Fibroblast of skin of back (primary cell): ENCODE measurements around the gene ETFA.
A peak's percentile ranks its signal among the peaks of the same experiment; 100 is the strongest.
"Not testable (repeated sequence)": the region's sequence is repeated elsewhere in the genome, so short reads cannot be mapped to it uniquely, and the experiment has no call there.

Source experiments
- DNase-seq: peaks from one replicate; pipeline ENCODE4 v3.0.0-alpha.2; 2013

The ETFA gene

GRCh38 chr15:76270876-76271275 is 40.4 kb downstream of the ETFA start:
- DNase-seq, result no peak

GRCh38 chr15:76267077-76267476 is 44.2 kb downstream of the ETFA start:
- DNase-seq, result no peak

DNA sequence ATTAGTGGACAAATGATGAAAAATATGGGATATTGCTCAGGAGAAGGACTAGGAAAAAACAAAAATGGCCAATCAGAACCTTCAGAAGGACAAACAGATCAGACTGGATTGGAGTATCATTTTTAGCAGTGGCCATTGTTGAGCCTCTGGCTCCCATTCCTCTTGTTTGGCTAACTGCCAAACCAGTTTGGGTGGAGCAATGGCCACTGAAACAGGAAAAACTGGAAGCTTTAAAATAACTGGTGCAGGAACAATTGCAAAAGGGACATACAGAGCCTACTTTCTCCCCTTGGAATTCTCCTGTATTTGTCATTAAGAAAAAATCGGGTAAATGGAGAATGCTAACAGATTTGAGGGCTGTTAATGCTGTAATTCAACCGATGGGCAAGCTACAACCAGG is 45.5 kb downstream of the ETFA start:
- DNase-seq, result not testable (repeated sequence)

DNA sequence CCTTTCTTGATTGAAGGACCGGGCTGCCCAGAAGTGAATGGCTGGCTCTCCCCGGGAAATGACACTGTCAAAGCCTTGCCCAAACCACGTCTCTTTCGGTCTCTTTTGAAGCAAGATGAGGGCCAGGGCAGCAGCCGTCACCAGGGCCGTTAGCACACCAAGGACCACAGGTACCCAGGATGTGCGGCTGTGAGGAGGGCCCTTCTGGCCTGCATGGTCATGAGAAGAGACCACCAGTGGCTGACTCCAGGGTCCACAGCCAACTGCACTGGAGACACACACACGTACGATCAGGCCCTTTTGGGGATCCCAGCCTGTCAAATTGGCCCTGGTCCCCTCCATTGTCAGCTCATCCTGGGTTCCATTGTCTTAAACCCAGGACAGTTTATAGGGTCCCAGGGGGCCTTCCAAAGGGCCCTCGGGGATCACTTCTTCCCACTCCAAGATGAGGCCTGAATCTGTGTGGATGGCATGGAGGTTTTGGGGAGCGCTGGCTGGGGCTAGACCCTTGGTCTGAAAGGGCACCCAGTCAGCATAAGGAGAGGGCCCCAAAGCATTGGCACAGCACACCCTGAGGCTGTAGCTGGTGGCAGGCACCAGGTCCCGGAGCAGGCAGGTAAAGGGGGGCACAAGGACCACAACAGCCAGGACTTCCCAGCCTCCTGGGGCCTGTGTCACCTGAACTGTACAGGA is 50.9 kb downstream of the ETFA start:
- DNase-seq, result no peak

GRCh38 chr15:76259392-76259791 is 51.9 kb downstream of the ETFA start:
- DNase-seq, result no peak

- no peak for DNase-seq
These were observed 52.8 kb downstream of the ETFA start for GRCh38 chr15:76258460-76258859.

DNA sequence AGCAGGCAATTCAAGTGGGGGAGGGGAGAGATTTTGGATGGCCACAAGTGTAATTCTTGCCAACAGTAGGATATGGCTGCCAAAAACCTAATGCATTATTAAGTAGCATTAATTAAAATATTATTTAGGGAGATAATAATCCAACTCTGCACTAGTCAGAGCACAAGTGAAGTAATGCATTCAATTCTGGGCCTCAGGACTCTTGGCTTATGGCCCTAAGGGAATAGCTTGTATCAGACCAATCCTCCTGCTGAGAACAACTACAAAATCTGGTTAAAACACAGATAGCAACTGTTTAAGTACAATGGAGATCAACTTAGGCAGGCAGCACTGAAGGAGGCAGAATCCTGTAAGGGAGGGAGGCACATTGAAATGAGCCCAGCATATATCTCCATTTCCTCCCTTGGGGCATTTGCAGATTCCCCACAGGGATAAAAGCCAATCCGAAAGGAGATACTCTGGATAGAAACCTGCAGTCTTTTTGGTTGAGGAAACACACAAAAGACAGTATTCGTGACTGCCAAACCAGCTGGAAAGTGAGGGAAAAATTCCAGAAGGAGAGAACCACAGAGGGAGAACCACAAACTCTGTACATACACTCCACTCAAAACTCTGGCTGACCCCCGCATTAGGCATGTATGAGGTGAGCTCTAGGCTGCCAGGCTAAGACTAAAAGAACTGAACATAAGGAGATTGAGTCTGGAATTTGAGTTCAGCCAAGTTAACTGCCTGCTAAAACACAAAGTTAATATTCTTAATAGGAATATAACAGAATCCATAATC is 57.4 kb downstream of the ETFA start:
- DNase-seq, result peak; percentile 6

- no peak for DNase-seq
These were observed 59.0 kb downstream of the ETFA start for GRCh38 chr15:76252249-76252648.

DNA sequence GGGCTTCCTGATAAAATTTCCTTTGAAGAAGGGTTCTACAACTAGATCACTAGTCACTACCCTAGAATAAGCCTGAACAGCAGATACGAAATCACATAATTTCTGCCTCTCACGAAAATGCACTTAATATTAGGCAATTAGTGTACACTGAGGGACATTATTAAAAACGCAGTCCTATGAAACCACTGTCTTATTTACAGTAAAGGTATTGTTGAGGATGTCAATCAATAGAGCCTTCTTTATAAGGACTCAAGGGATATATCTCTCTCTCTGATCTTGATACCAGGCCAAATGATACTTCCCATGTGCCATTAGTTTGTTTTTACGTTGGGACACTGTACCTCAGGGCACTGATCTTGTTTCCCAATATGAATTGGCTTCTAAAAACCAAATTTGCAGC is 59.6 kb downstream of the ETFA start:
- no peak for DNase-seq

- no peak for DNase-seq
These were observed 66.1 kb downstream of the ETFA start for GRCh38 chr15:76245072-76245610.

DNA sequence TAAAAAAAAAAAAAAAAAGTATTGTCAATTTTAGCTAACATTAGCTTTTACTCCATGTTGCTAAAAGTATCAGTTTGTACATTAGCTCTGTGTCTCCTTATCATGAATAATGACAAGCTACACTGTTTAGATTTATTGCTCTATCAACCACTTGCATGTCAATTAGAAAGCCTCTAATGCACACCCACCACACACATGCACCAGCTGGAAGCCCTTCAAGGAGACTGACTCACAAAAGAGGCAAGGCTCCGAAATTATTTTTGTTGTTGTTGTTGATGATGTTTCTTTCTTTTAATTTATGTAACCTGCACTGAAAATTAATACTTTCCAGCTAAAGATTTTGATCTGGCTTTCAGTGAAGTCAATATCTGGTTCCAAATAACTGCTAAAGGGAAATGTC is 71.5 kb downstream of the ETFA start:
- no peak for DNase-seq

DNA sequence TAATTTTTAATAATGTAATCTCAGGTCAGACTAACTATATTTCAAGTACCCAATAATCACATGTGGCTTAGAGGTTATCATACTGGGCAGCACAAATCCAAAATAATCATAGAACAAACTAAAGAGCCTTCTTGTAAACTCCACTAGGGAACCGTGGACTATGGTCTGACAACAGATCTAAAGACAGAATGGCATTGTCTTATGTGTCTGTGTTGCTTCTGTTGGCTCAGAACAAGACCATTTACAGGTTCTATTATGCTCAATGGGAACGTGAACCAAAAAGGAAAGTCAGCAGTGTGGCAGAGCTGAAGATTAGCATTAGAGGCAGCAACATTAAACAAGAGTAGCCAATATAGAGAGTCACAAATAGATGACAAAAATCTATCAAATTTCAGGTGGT is 74.9 kb downstream of the ETFA start:
- no peak for DNase-seq

DNA sequence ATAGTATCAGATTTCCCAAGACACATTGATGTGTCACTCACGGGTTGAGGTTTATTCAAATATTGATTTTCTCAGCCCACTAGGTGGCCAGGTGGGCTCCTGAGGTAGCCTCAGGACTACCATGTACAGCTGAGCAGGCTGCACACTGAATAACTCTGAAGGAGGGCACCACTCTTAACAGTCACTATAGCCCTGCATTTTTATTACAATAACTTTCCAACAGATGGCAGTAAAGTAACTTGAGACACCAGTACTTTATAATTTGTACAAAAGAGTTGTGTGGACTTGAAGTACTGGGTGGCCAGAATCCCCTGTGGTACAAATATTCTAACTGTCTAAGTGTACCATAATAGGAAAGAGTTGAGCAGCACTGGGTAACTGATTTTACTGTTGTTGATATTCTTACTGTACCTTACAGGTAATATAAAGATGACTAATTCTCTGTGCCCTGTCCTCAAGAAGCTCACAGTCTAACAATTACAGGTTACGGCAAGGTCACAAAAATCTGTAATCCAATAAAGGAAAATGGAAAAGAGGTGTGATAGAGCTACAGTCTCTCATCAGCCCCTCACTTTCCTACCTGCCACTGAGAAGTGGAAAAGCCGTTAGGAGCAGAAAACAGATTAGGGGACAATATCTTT is 76.0 kb downstream of the ETFA start:
- peak; percentile 53 for DNase-seq

DNA sequence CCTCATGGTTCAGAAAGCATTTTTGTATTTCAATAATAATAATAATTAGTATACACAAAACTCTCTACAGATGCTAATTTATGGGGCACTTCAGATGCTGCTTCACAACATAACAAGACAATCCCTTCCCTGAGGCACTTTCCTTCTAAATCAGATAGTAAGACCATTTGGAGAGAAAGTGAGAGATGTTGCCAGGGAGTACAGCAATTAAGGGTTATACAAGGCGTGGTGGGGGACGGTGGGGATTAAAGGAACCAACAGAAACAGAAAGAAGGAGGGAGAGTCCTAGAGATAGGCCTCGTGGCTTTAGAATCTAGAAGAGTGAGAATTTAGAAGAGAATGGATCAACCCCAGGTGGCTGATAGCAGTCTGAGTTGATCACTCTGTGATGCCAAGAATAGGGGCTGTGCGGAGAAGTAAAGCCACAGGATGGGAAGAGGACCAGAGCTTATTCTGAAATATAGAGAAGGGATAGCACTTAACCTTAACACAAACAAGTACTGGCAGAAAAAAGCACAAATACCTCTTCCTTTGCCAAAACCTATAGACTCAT is 76.9 kb downstream of the ETFA start:
- DNase-seq, result no peak

DNA sequence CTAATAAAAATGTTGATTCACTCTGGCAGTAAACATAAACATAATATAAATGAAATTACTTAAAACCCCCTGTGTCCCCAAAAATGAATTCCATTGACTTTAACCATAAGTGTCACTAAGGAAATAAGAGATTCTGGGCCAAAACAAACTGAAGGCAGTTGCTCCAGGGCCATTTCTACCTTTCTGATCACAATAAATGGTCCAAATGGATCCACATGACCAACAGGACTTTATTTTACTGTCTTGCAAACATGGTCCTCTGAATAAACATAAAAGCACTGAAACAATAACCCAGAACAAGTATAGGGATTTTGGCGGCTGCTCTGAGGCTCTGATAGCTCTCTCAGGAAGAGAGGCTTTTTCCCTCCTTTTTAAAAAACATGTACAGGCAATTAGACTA is 77.3 kb downstream of the ETFA start:
- DNase-seq, result no peak

DNA sequence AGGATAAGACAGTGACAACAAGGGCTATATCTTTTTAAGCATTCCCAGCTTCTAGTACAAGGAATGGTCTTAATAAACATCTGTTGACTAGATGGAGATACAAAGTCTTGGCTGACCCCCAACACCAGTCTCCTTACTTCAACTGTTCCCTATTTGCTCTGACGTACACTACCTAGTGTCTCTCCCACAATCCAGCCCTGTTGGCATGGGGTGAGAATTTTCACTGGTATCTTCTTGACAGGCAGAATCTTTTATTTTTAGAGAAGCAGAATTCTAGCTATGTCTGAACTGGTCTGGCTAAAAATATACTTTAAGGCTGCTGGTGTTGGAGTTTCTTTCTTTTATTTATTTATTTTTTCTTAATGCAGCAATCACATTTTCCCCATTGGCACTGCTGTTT is 82.0 kb downstream of the ETFA start:
- no peak for DNase-seq

- no peak for DNase-seq
These were observed 87.7 kb downstream of the ETFA start for GRCh38 chr15:76223521-76223920.

- DNase-seq, result no peak
These were observed 89.1 kb downstream of the ETFA start for GRCh38 chr15:76222159-76222558.

DNA sequence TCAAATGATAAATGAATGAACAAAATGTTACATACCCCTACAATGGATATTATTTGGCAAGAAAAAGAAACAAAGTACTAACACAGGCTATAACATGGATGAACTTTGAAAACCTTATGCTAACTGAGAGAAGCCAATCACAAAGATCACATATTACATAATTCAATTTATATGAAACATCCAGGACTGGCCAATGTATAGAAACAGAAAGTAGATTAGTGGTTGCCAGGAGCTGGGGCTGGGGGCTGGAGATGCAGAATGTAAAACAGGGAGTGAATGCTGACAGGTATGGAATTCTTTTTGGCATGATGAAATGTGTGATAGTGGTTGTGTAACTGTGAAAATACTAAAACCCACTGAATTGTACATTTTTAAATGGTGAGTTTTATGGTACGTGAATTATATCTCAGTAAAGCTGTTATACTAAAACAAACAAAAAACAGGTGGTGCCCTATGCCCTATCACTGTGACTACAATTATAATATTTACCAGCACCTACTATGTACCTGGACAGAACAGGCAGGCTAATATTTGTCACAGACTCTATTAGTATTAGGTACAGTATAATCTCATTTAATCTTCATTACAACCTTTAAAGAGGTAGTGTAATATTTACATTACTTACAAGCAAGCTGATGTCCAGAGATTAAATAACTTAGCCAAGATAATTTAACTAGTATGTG is 90.0 kb downstream of the ETFA start:
- no peak for DNase-seq

- no peak for DNase-seq
These were observed 93.4 kb downstream of the ETFA start for GRCh38 chr15:76217882-76218217.

GRCh38 chr15:76217029-76217881 is 94.0 kb downstream of the ETFA start:
- DNase-seq, result peak; percentile 40

- no peak for DNase-seq
These were observed 95.6 kb downstream of the ETFA start for GRCh38 chr15:76215634-76216033.
